ENCODE measurements around the gene CHRND. TPM values are rescaled to one million over a fixed set of nuclear protein-coding genes. Genes with fewer than 3 reads are reported as not detected.

CHRND gene
- polyA plus RNA-seq, 1 donor (not counting 4 experiments of a cell fraction or from before 2014, with no cell fraction given), result not detected

GRCh38 chr2:232556426-232556825 is 30.5 kb downstream of the CHRND start:
- no peak overlapping the region for H3K4me3 ChIP-seq (ENCODE audit: control insufficient read depth in 2 of 3, extremely low read depth in 1 of 3, insufficient read depth in 2 of 3, low read depth in 1 of 3, low read length in 3 of 3)
- H3K9me3 ChIP-seq (ENCODE audit: control insufficient read depth, low read depth, low read length), result no peaks in the 10 kb centered on the region
- H4K20me1 ChIP-seq (ENCODE audit: control insufficient read depth, extremely low read depth, insufficient read depth, low read length), result peaks cover under 1% of the 10 kb centered on the region
- FAIRE-seq, result no peak
- no peak for DNase-seq (ENCODE audit: low read depth, low spot score)
- no peak overlapping the region for H3K4me2 ChIP-seq (ENCODE audit: control insufficient read depth, extremely low read depth, insufficient read depth, low read depth, low read length)
- H3K9me1 ChIP-seq (ENCODE audit: control insufficient read depth, extremely low read depth, insufficient read depth, low read length), result peaks cover 2% of the 10 kb centered on the region
- H3K27me3 ChIP-seq (ENCODE audit: control insufficient read depth, extremely low read depth, insufficient read depth, low read length), result no peaks in the 10 kb centered on the region
- H3K4me1 ChIP-seq (ENCODE audit: control insufficient read depth, extremely low read depth, insufficient read depth, low read length), result peaks cover 5% of the 10 kb centered on the region
- no peak overlapping the region for H2AFZ ChIP-seq (ENCODE audit: control insufficient read depth, low read length)
- peaks cover 17 to 22% of the 10 kb centered on the region in 2 experiments for H3K36me3 ChIP-seq (ENCODE audit: control insufficient read depth in 2 of 2, extremely low read depth in 1 of 2, insufficient read depth in 2 of 2, low read length in 2 of 2)
- peaks cover 53% of the 10 kb centered on the region for H3K79me2 ChIP-seq (ENCODE audit: control insufficient read depth, insufficient read depth, low read length)
- TF ChIP-seq CTCF (optimal IDR thresholded peaks at IDR 0.05 in 1 of 3, IDR thresholded peaks at IDR 0.05 in 1 of 3, conservative IDR thresholded peaks at IDR 0.05 in 1 of 3; ENCODE audit: extremely low read depth in 1 of 3, insufficient read depth in 2 of 3, low read length in 3 of 3) (no peak), EZH2 (IDR thresholded peaks at IDR 0.05; ENCODE audit: low read length) (no peak)
- H3K9ac ChIP-seq (ENCODE audit: control insufficient read depth, extremely low read depth, insufficient read depth, low read length), result no peak overlapping the region
- H3K27ac ChIP-seq (ENCODE audit: control insufficient read depth, insufficient read depth, low read length), result no peak overlapping the region
- dilution Hi-C loops (cut with MboI; ENCODE audit: extremely low pct_ligation_motif_present, low sequenced_read_pairs), result no loop called here

- Histone ChIP-seq H3K9me1 (ENCODE audit: control insufficient read depth, extremely low read depth, insufficient read depth, low read length) (no peaks in the 10 kb centered on the region), H3K79me2 (ENCODE audit: control insufficient read depth, insufficient read depth, low read length) (no peaks in the 10 kb centered on the region), H3K4me2 (ENCODE audit: control insufficient read depth, extremely low read depth, insufficient read depth, low read depth, low read length) (no peak overlapping the region), H3K4me1 (ENCODE audit: control insufficient read depth, extremely low read depth, insufficient read depth, low read length) (peaks cover 5% of the 10 kb centered on the region), H2AFZ (ENCODE audit: control insufficient read depth, low read length) (no peak overlapping the region), H3K9me3 (ENCODE audit: control insufficient read depth, low read depth, low read length) (no peaks in the 10 kb centered on the region), H3K27me3 (ENCODE audit: control insufficient read depth, extremely low read depth, insufficient read depth, low read length) (no peaks in the 10 kb centered on the region), H3K27ac (ENCODE audit: control insufficient read depth, insufficient read depth, low read length) (no peak overlapping the region), H3K36me3 (ENCODE audit: control insufficient read depth in 2 of 2, extremely low read depth in 1 of 2, insufficient read depth in 2 of 2, low read length in 2 of 2) (peaks cover 24 to 26% of the 10 kb centered on the region in 2 experiments), H3K9ac (ENCODE audit: control insufficient read depth, extremely low read depth, insufficient read depth, low read length) (no peak overlapping the region), H4K20me1 (ENCODE audit: control insufficient read depth, extremely low read depth, insufficient read depth, low read length) (no peaks in the 10 kb centered on the region), H3K4me3 (ENCODE audit: control insufficient read depth in 2 of 3, extremely low read depth in 1 of 3, insufficient read depth in 2 of 3, low read depth in 1 of 3, low read length in 3 of 3) (no peak overlapping the region)
- DNase-seq (ENCODE audit: low read depth, low spot score) (no peak), FAIRE-seq (no peak)
- no peak for TF ChIP-seq CTCF (optimal IDR thresholded peaks at IDR 0.05 in 1 of 3, IDR thresholded peaks at IDR 0.05 in 1 of 3, conservative IDR thresholded peaks at IDR 0.05 in 1 of 3; ENCODE audit: extremely low read depth in 1 of 3, insufficient read depth in 2 of 3, low read length in 3 of 3)
- dilution Hi-C loops (cut with MboI; ENCODE audit: extremely low pct_ligation_motif_present, low sequenced_read_pairs), result no loop called here
Measured at GRCh38 chr2:232562515-232563151, 36.7 kb downstream of the CHRND start.

Data from keratinocyte (primary cell).